Femur (tissue), 1 donor: ENCODE results near the gene VSX1.
A peak's percentile ranks its signal among the peaks of the same experiment; 100 is the strongest.

ENCODE experiments used
- DNase-seq: peaks from one replicate; pipeline ENCODE4 v3.0.0-alpha.2; 2017

The VSX1 gene

GRCh38 chr20:25038591-25039015 lies 43.3 kb downstream of the VSX1 start:
- no peak for DNase-seq

- DNase-seq = no peak
These were observed 43.9 kb downstream of the VSX1 start for GRCh38 chr20:25038103-25038410.

GRCh38 chr20:25037288-25038102 lies 44.4 kb downstream of the VSX1 start:
- no peak for DNase-seq

GRCh38 chr20:25036331-25036936 lies 45.5 kb downstream of the VSX1 start:
- no peak for DNase-seq

- no peak for DNase-seq
These were observed 46.0 kb downstream of the VSX1 start for GRCh38 chr20:25035921-25036320.

- DNase-seq = no peak
These were observed 48.0 kb downstream of the VSX1 start for GRCh38 chr20:25033924-25034300.

GRCh38 chr20:25033265-25033923 lies 48.5 kb downstream of the VSX1 start:
- no peak for DNase-seq

GRCh38 chr20:25032478-25033264 lies 49.3 kb downstream of the VSX1 start:
- DNase-seq = peak; percentile 64

- no peak for DNase-seq
These were observed 49.9 kb downstream of the VSX1 start for GRCh38 chr20:25032065-25032477.

- no peak for DNase-seq
These were observed 50.7 kb downstream of the VSX1 start for GRCh38 chr20:25031241-25031640.

GRCh38 chr20:25030649-25031207 lies 51.2 kb downstream of the VSX1 start:
- no peak for DNase-seq

- DNase-seq = no peak
These were observed 51.8 kb downstream of the VSX1 start for GRCh38 chr20:25030007-25030648.

GRCh38 chr20:25025986-25026605 lies 55.8 kb downstream of the VSX1 start:
- DNase-seq = peak; percentile 7
